Left ventricle myocardium inferior (tissue), 1 donor: ENCODE data around the gene TEX52. TPM values are rescaled to one million over a fixed set of nuclear protein-coding genes. Genes with fewer than 3 reads are reported as not detected.
A peak's percentile ranks its signal among the peaks of the same experiment; 100 is the strongest.

Experiments
- DNase-seq: peaks from one replicate; pipeline ENCODE4 v3.0.0-alpha.2; 2020
- H3K27ac ChIP-seq: fragments of 200-600 bp; replicated peaks from 2 replicates; pipeline ENCODE4 v1.8.0; 2021
- H3K27me3 ChIP-seq: fragments of 200-600 bp; 2 replicates; pipeline ENCODE4 v1.8.0; 2021; ENCODE audit warnings: low read depth
- H3K36me3 ChIP-seq: fragments of 200-600 bp; 2 replicates; pipeline ENCODE4 v1.8.0; 2021
- H3K4me1 ChIP-seq: fragments of 200-600 bp; 2 replicates; pipeline ENCODE4 v1.8.0; 2021
- H3K4me3 ChIP-seq: fragments of 200-600 bp; 2 replicates; pipeline ENCODE4 v1.8.0; 2021; ENCODE audit warnings: mild to moderate bottlenecking, moderate library complexity
- H3K9me3 ChIP-seq: fragments of 200-600 bp; replicated peaks from 2 replicates; pipeline ENCODE4 v1.8.0; 2021
- intact Hi-C: fragments of 100-400 bp; cut with micrococcal nuclease; formaldehyde crosslinking; loops from one replicate; pipeline ENCODE4 v1.11.0; 2022
- long read RNA-seq: library from polyadenylated mRNA; unstranded; transcript quantifications from one replicate; pipeline ENCODE4 v2.0.0, GENCODE V29; 2021
- total RNA-seq: library from RNA; stranded (reverse); fragmentation: NEBNext Ultra II Directional; extraction: Animal tissue kit (Norgen Biotek cat#: 25700); gene quantifications from one replicate; pipeline ENCODE4 v1.2.1, GENCODE V29; 2021
- TF ChIP-seq, protein P1 (sequence below): fragments of 200-600 bp; IDR thresholded peaks from 2 replicates; pipeline ENCODE4 v1.8.0; 2021; ENCODE audit warnings: antibody characterized with exemption, mild to moderate bottlenecking, borderline replicate concordance
- donor health status: DM: no; HTN: yes; CAD: no; lungs with severe emphysema.

TEX52 gene
- not detected for total RNA-seq
- long read RNA-seq, result 0 reads

DNA sequence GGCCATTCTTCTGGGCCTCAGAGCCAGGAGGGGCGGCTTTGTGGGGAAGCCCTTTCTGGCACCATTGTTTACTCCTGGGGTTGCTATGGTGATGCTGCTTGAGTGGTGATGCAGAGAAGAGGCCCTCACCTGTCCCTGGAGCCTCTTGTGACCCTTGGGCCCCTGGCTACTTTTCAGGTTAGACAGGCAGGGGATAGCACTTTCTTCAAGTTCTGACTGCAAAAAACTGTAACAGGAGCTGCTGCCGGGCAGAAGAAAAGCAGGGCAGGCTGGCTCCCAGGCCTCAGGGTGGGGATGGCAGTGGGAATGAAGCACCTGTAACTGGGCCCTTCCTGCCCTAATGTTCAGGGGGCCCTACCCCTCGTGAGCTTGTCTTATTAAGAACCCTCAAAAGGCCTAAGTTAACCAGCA, at the start of gene TEX52:
TEX52 (minus strand) TSS at position 19 of the 411 bp plus-strand sequence; CDS start at position 6, 13 bp downstream.
- H3K27ac ChIP-seq, result no peak within 1 kb of the TSS
- no peak for DNase-seq
- TF ChIP-seq, protein P1, sequence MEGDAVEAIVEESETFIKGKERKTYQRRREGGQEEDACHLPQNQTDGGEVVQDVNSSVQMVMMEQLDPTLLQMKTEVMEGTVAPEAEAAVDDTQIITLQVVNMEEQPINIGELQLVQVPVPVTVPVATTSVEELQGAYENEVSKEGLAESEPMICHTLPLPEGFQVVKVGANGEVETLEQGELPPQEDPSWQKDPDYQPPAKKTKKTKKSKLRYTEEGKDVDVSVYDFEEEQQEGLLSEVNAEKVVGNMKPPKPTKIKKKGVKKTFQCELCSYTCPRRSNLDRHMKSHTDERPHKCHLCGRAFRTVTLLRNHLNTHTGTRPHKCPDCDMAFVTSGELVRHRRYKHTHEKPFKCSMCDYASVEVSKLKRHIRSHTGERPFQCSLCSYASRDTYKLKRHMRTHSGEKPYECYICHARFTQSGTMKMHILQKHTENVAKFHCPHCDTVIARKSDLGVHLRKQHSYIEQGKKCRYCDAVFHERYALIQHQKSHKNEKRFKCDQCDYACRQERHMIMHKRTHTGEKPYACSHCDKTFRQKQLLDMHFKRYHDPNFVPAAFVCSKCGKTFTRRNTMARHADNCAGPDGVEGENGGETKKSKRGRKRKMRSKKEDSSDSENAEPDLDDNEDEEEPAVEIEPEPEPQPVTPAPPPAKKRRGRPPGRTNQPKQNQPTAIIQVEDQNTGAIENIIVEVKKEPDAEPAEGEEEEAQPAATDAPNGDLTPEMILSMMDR, result no peak
- H3K36me3 ChIP-seq, result no peaks in the 10 kb centered on the region
- H3K4me3 ChIP-seq, result no peak within 1 kb of the TSS
- peaks cover 4% of the 10 kb centered on the region for H3K4me1 ChIP-seq
- intact Hi-C loops, result no loop called here
- no peaks in the 10 kb centered on the region for H3K9me3 ChIP-seq
- no peaks in the 10 kb centered on the region for H3K27me3 ChIP-seq

DNA sequence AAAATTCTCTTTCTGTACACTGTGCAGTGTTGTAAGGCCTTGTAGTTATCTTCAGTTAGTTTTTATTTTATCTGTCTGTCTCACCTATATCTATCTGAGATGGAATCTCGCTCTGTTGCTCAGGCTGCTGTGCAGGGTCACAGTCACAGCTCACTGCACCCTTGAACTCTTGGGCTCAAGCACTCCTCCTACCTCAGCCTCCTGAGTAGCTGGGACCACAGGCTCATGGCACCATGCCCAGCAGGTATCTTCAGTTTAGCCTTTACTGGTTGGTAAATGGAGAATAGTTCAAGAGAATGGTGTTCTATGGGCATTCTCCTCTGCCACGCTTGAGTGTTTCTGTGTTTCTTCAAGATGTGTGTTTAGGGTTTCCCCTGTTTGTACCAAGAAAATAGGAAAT, 47.4 kb upstream of the TEX52 start:
- intact Hi-C loops, result no loop called here
- no peaks in the 10 kb centered on the region for H3K27me3 ChIP-seq
- no peak overlapping the region for H3K4me3 ChIP-seq
- H3K9me3 ChIP-seq, result no peaks in the 10 kb centered on the region
- no peak for DNase-seq
- peaks cover 15% of the 10 kb centered on the region for H3K4me1 ChIP-seq
- no peaks in the 10 kb centered on the region for H3K36me3 ChIP-seq
- TF ChIP-seq, protein P1, result no peak
- H3K27ac ChIP-seq, result no peak overlapping the region

DNA sequence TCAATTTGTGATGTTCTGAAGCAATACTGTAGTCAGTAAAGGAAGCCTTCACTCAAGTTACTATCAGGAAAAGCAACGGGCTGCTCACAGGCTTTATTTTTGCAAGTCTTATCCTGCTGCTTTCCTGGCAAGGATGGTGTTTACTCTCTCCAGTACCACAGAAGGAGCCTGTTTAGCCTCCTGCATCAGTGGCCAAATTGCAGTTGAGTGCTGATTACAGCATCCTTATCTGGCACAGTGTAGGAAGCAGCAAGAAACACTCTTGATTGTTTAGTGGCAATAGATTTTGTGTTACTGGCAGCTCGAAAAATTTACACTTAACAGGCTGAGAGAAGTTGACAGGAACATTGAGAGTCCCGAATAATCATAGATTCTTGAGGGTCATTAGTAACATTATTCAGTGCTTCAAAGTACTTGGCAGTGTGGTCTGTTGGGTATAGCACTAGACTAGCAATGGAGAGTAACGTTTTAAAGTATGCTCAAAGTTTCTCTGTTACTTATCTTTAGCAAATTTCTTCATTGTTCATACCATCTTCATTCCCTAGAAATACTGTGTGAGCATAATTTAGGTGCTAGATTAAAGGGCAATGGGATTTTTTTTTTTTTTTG, 45.5 kb upstream of the TEX52 start:
- peak overlapping the region; percentile 41 for H3K27ac ChIP-seq
- H3K36me3 ChIP-seq, result no peaks in the 10 kb centered on the region
- TF ChIP-seq, protein P1, result no peak
- peaks cover 15% of the 10 kb centered on the region for H3K4me1 ChIP-seq
- no peaks in the 10 kb centered on the region for H3K9me3 ChIP-seq
- no peak for DNase-seq
- H3K4me3 ChIP-seq, result no peak overlapping the region
- intact Hi-C loops, result no loop called here
- H3K27me3 ChIP-seq, result no peaks in the 10 kb centered on the region

DNA sequence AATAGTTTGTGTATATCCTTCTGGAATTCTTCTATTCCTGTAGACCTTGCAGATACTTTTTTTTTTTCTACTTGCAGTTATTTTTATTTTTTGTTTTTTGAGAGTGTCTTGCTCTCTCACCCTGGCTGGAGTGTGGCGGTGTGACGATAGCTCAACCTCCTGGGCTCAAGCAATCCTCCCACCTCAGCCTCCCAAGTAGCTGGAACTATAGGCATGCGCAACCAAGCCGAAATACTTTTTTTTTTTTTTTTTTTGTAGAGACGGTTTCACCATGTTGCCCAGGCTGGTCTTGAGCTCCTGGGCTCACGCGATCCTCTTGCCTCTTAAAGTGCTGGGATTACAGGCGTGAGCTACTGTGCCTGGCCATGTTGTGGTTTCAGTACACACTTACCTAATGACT, 43.8 kb upstream of the TEX52 start:
- intact Hi-C loops, result no loop called here
- TF ChIP-seq, protein P1, result no peak
- H3K9me3 ChIP-seq, result no peaks in the 10 kb centered on the region
- no peaks in the 10 kb centered on the region for H3K36me3 ChIP-seq
- H3K4me3 ChIP-seq, result no peak overlapping the region
- H3K4me1 ChIP-seq, result peaks cover 24% of the 10 kb centered on the region
- no peaks in the 10 kb centered on the region for H3K27me3 ChIP-seq
- no peak for DNase-seq
- H3K27ac ChIP-seq, result no peak overlapping the region

DNA sequence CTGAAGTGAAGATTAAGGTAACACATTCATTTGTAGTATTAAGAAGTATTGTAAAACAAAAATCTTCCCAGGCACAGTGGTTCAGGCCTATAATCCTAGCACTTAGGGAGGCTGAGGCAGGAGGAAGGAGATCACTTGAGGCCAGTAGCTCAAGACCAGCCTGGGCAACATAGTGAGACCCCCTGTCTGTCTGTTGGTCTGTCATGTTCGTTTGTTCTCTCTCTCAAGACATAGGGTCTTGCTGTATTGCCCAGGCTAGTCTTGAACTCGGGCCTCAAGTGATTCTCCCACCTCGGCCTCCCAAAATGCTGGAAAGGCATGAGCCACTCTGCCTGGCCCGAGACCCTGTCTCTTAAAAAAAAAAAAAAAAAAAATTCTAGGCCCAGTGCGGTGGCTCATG, 40.6 kb upstream of the TEX52 start:
- Histone ChIP-seq H3K27ac (no peak overlapping the region), H3K36me3 (no peaks in the 10 kb centered on the region), H3K9me3 (no peaks in the 10 kb centered on the region), H3K27me3 (no peaks in the 10 kb centered on the region), H3K4me1 (peaks cover 33% of the 10 kb centered on the region), H3K4me3 (no peak overlapping the region)
- intact Hi-C loops, result no loop called here
- TF ChIP-seq, protein P1, result no peak
- no peak for DNase-seq
